SK-N-SH (cell line): ENCODE measurements around the gene HOXB8. TPM values are rescaled to one million over a fixed set of nuclear protein-coding genes. Genes with fewer than 3 reads are reported as not detected.

Source experiments
- CTCF ChIA-PET: fragments of 300-600, 350-600 bp; formaldehyde crosslinking; extraction: SDS; loops from one replicate; lab custom pipeline; 2021; lab: Yijun Ruan, JAX
- POLR2A ChIA-PET: fragments of 350-600 bp; sonication (Branson Sonifier 250); formaldehyde crosslinking; extraction: SDS; loops from one replicate; lab custom pipeline; 2020; ENCODE audit warnings: antibody characterized with exemption, inconsistent platforms; lab: Yijun Ruan, JAX
- DNase-seq: peaks from one replicate; pipeline ENCODE4 v3.0.0; 2012
- H2AFZ ChIP-seq: fragments of 200-600 bp; sonication (generic); 2 replicates; pipeline ENCODE4 v1.8.1; 2016; ENCODE audit warnings: antibody characterized with exemption, mild to moderate bottlenecking, low read depth
- H3F3A ChIP-seq: fragments of 200-600 bp; sonication (generic); replicated peaks from 2 replicates; pipeline ENCODE3; 2016; ENCODE audit warnings: antibody characterized with exemption, mild to moderate bottlenecking; ENCODE audit not compliant: insufficient read depth
- H3K27ac ChIP-seq, 2 experiments: fragments of 200-500 bp in 1 of 2; fragments of 200-600 bp in 1 of 2; sonication (Bioruptor generic) in 1 of 2; sonication (generic), shearing (Covaris generic) in 1 of 2; 2 replicates each; pipeline versions ENCODE4 v1.5.1 to v1.6.1; 2014 to 2016; ENCODE audit warnings: low read depth in 2 of 2, inconsistent platforms in 1 of 2, low read length in 1 of 2, mild to moderate bottlenecking in 1 of 2, mixed read lengths in 1 of 2
- H3K27me3 ChIP-seq: fragments of 200-600 bp; sonication (generic), shearing (Covaris generic); 2 replicates; pipeline ENCODE4 v1.6.1; 2016; ENCODE audit warnings: mixed run types; ENCODE audit not compliant: insufficient read depth
- H3K36me3 ChIP-seq, 2 experiments: fragments of 200-500 bp in 1 of 2; fragments of 200-600 bp in 1 of 2; sonication (Bioruptor generic) in 1 of 2; sonication (generic) in 1 of 2; replicated peaks in 1 of 2; 2 replicates each; pipeline versions ENCODE3 to v1.5.1; 2014 to 2016; ENCODE audit warnings: low read length in 1 of 2, mild to moderate bottlenecking in 1 of 2; ENCODE audit not compliant: insufficient read depth in 2 of 2, control insufficient read depth in 1 of 2
- H3K4me1 ChIP-seq, 2 experiments: fragments of 200-500 bp in 1 of 2; fragments of 200-600 bp in 1 of 2; sonication (Bioruptor generic) in 1 of 2; sonication (generic), shearing (Covaris generic) in 1 of 2; 2 replicates each; pipeline versions ENCODE4 v1.5.1 to v1.6.1; 2014 to 2016; ENCODE audit warnings: low read depth in 1 of 2, low read length in 1 of 2, mixed run types in 1 of 2; ENCODE audit not compliant: insufficient read depth in 2 of 2, control insufficient read depth in 1 of 2
- H3K4me2 ChIP-seq: fragments of 200-600 bp; sonication (generic), shearing (Covaris generic); 2 replicates; pipeline ENCODE4 v1.6.1; 2017; ENCODE audit warnings: mixed run types
- H3K4me3 ChIP-seq, 2 experiments: fragments of 200-500 bp in 1 of 2; fragments of 200-600 bp in 1 of 2; sonication (Bioruptor generic) in 1 of 2; sonication (generic), shearing (Covaris generic) in 1 of 2; 2 replicates each; pipeline versions ENCODE4 v1.5.1 to v1.8.1; 2014 to 2016; ENCODE audit warnings: low read depth in 2 of 2, inconsistent platforms in 1 of 2, low read length in 1 of 2, mild to moderate bottlenecking in 1 of 2, mixed read lengths in 1 of 2, moderate library complexity in 1 of 2
- H3K79me2 ChIP-seq: fragments of 200-600 bp; sonication (generic); 2 replicates; pipeline ENCODE4 v1.8.1; 2017; ENCODE audit warnings: mild to moderate bottlenecking; ENCODE audit not compliant: insufficient read depth
- H3K9ac ChIP-seq: fragments of 200-600 bp; sonication (generic); 2 replicates; pipeline ENCODE4 v1.6.1; 2017; ENCODE audit warnings: mixed run types
- H3K9me2 ChIP-seq: fragments of 200-600 bp; sonication (generic); 2 replicates; pipeline ENCODE4 v1.6.1; 2017; ENCODE audit warnings: mixed run types
- H3K9me3 ChIP-seq: fragments of 200-600 bp; sonication (generic); 2 replicates; pipeline ENCODE4 v1.6.1; 2017; ENCODE audit warnings: mixed run types, mild to moderate bottlenecking, moderate library complexity
- H4K20me1 ChIP-seq: fragments of 200-600 bp; sonication (generic); 2 replicates; pipeline ENCODE4 v1.6.1; 2017; ENCODE audit warnings: mild to moderate bottlenecking, mixed run types; ENCODE audit not compliant: insufficient read depth
- CTCF ChIP-seq: fragments of 200-600 bp; sonication (generic); IDR thresholded peaks from 2 replicates; pipeline ENCODE4 v1.6.1; 2017; ENCODE audit warnings: antibody characterized with exemption, mild to moderate bottlenecking, moderate library complexity
- EZH2phosphoT487 ChIP-seq: fragments of 200-600 bp; sonication (generic); IDR thresholded peaks from 2 replicates; pipeline ENCODE4 v1.6.1; 2017; ENCODE audit warnings: low read depth, mixed run types, mild to moderate bottlenecking, antibody characterized with exemption, moderate library complexity, borderline replicate concordance
- FOSL2 ChIP-seq: IDR thresholded peaks from 2 replicates; pipeline ENCODE4 v1.4.0; 2012; ENCODE audit warnings: low read depth, mild to moderate bottlenecking, moderate library complexity, borderline replicate concordance
- GABPA ChIP-seq: IDR thresholded peaks from 2 replicates; pipeline ENCODE4 v1.4.0; 2012; ENCODE audit warnings: low read depth, mild to moderate bottlenecking
- MEF2A ChIP-seq: IDR thresholded peaks from 2 replicates; pipeline ENCODE4 v1.4.0; 2012; ENCODE audit warnings: low read depth, borderline replicate concordance
- SIN3A ChIP-seq: IDR thresholded peaks from 2 replicates; pipeline ENCODE4 v1.6.1; 2012; ENCODE audit warnings: low read depth, mild to moderate bottlenecking, low read length, moderate library complexity, borderline replicate concordance
- TCF12 ChIP-seq: IDR thresholded peaks from 2 replicates; pipeline ENCODE4 v1.4.0; 2012
- TEAD4 ChIP-seq: IDR thresholded peaks from 2 replicates; pipeline ENCODE4 v1.4.0; 2012; ENCODE audit warnings: mild to moderate bottlenecking, borderline replicate concordance; ENCODE audit not compliant: insufficient read depth
- WGBS: methylation state at CpG from one replicate; pipeline ENCODE4 v1.1.6; 2017; ENCODE audit warnings: low lambda C conversion rate; 5-methylcytosine and 5-hydroxymethylcytosine counted together
- polyA plus RNA-seq, 3 experiments: library from polyadenylated mRNA; depleted of rRNA; stranded (reverse); fragments of >200 nt; gene quantifications; 2 replicates each; pipeline ENCODE4 v1.2.3, GENCODE V29; 2012

Gene HOXB8
- polyA plus RNA-seq (2012; rRNA removed), result not detected in 2 replicates
- polyA plus RNA-seq (2012; cell fraction: cytosol; rRNA removed), result not detected in 2 replicates
- not detected in 2 replicates for polyA plus RNA-seq (2012; cell fraction: nucleus; rRNA removed)

GRCh38 chr17:48615047-48615962 lies at the start of gene HOXB8:
HOXB8 (minus strand) TSS chr17:48615292; CDS start chr17:48614704, 588 bp downstream.
- TF ChIP-seq EZH2phosphoT487 (peak; percentile 82), FOSL2 (no peak)
- Histone ChIP-seq H3F3A (no peaks in the 10 kb centered on the region), H3K36me3 (no peaks in the 10 kb centered on the region), H3K9ac (no peak within 1 kb of the TSS), H3K27ac (no peak within 1 kb of the TSS), H2AFZ (no peak within 1 kb of the TSS), H3K27me3 (peaks cover 99% of the 10 kb centered on the region), H3K79me2 (no peaks in the 10 kb centered on the region), H3K4me1 (no peaks in the 10 kb centered on the region; a peak in 1 of 4 replicates), H4K20me1 (peaks cover 29% of the 10 kb centered on the region), H3K4me2 (no peak within 1 kb of the TSS), H3K4me3 (no peak within 1 kb of the TSS), H3K9me3 (no peaks in the 10 kb centered on the region), H3K9me2 (no peaks in the 10 kb centered on the region)
- WGBS, result 11% methylated on average over 41 of the region's 41 CpGs
- DNase-seq, result no peak
- POLR2A ChIA-PET, result no interaction called here
- CTCF ChIA-PET, result interaction anchor here (0.6 to 4.2 kb wide), 13 partner anchors 11 to 590 kb away, joined by 3 to 33 read pairs (median 4); partner anchors contain the start of genes HOXB5 and HOXB9

GRCh38 chr17:48663134-48663924 lies 48.2 kb upstream of the HOXB8 start:
- Histone ChIP-seq H3K9ac (no peak overlapping the region), H3K27me3 (peaks cover 88% of the 10 kb centered on the region), H3K4me2 (no peak overlapping the region), H3K27ac (no peak overlapping the region), H3K9me3 (no peaks in the 10 kb centered on the region), H3K4me3 (no peak overlapping the region), H2AFZ (no peak overlapping the region), H3F3A (no peaks in the 10 kb centered on the region), H4K20me1 (no peaks in the 10 kb centered on the region), H3K79me2 (no peaks in the 10 kb centered on the region), H3K4me1 (no peaks in the 10 kb centered on the region), H3K36me3 (no peaks in the 10 kb centered on the region), H3K9me2 (no peaks in the 10 kb centered on the region)
- ChIA-PET CTCF (interaction anchor here (0.5 to 3.5 kb wide), 9 partner anchors 9 to 373 kb away, joined by 3 to 12 read pairs (median 7); no protein-coding TSS in a partner anchor), POLR2A (no interaction called here)
- WGBS, result 4% methylated on average over 8 of the region's 8 CpGs
- peak; percentile 31; the same call in 1 of the 2 replicates for TF ChIP-seq CTCF
- TF ChIP-seq MEF2A, result no peak
- no peak for TF ChIP-seq TEAD4
- TF ChIP-seq SIN3A, result no peak
- TF ChIP-seq TCF12, result no peak
- no peak for TF ChIP-seq GABPA
- DNase-seq, result no peak
